D721Med (cell line): ENCODE results near the gene G3BP1.
"Not testable (repeated sequence)": the region's sequence is repeated elsewhere in the genome, so short reads cannot be mapped to it uniquely, and the experiment has no call there.

ENCODE experiments used
- DNase-seq: peaks from one replicate; pipeline ENCODE4 v3.0.0; 2011; ENCODE audit warnings: low spot score; ENCODE audit not compliant: insufficient read length
- FAIRE-seq: peaks from 2 replicates; lab custom pipeline; 2011; peaks lifted over from hg19 to GRCh38; lab: Jason Lieb, UNC
- CTCF ChIP-seq: IDR thresholded peaks from 2 replicates; pipeline ENCODE4 v1.5.1; 2012; ENCODE audit warnings: mild to moderate bottlenecking, control low read depth; ENCODE audit not compliant: insufficient read depth; ENCODE audit errors: missing control alignments

The G3BP1 gene

GRCh38 chr5:151771259-151772028, at the start of gene G3BP1:
Gene G3BP1, plus strand, starts transcription at chr5:151771954. Its CDS starts 14,667 bp downstream, at chr5:151786621.
- FAIRE-seq (peak; percentile 67), DNase-seq (peak; percentile 73)
- TF ChIP-seq CTCF: peak; percentile 19

DNA sequence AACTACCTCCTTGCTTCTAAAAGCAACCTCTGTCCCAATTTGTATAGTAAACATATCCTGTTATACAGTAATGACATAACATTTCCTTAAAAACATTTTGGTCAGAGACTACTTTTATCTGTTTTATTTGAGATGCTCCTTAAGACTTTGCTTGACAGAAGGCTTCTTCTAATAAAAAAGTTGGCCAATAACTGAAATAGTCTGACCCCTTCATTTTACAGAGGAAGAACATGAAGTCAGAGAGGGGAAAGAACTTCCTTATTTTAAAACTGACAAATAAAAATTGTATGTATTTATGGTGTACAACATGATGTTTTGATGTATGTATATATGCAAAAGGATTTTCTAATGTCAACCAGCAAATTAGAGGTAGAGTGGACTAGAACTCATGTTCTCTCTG, 49.2 kb upstream of the G3BP1 start:
- DNase-seq: no peak

DNA sequence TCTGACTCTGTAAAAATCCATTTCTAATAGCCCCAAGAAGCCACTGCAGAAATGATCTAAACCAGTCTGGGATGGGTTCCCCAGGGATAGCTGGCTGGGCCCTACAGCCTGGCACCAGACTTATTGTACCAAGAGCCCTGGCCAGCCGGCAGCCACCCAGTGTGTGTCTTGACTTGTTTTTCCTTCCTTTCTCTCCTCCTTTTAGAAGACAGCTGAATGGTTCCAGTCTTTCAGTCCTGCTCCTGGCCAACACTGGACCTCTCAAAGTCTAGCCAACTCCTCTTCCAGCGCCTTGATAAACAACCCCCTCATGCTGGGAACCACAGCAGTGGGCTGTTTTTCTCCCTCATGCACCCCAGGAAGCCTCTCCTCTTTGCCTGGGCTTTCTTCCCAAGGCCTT, 47.4 kb upstream of the G3BP1 start:
- TF ChIP-seq CTCF: no peak
- DNase-seq: no peak
- no peak for FAIRE-seq

More for the DNA sequence above, 49.2 kb upstream of the G3BP1 start:
- TF ChIP-seq CTCF: no peak
- FAIRE-seq: no peak

DNA sequence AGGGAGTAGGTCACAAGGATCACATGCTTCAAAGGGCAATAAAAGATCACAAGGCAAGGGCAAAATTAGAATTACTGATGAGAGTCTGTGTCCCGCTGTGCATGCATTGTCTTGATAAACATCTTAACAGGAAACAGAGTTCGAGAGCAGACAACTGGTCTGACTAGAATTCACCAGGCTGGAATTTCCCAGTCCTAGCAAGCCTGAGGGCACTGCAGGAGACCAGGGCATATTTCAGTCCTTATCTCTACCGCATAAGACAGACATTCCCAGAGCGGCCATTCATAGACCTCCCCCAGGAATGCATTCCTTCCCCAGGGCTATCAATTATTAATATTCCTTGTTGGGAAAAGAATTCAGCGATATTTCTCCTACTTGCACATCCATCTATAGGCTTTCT, 42.2 kb upstream of the G3BP1 start:
- not testable (repeated sequence) for FAIRE-seq, DNase-seq

DNA sequence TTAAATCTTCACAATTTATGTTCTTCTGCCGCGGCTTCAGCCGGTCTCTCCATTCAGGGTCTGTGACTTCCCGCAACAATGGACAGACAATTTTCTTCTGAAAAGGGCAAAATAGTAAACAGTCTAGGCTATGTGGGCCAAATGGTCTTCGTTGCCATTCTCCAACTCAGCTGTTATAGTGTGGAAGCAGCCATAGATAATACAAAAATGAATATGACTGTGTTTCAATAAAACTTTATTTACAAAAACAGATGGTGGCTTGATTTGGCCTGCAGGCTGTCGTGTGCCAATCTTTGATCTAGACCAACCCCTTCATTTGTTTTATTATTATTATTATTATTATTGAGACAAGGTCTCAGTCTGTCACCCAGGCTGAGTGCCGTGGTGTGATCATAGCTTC, 41.4 kb upstream of the G3BP1 start:
- TF ChIP-seq CTCF: no peak
- no peak for FAIRE-seq

GRCh38 chr5:151733358-151734063, 38.2 kb upstream of the G3BP1 start:
- TF ChIP-seq CTCF: no peak
- DNase-seq (no peak), FAIRE-seq (no peak)

More for the DNA sequence above, 41.4 kb upstream of the G3BP1 start:
- DNase-seq: no peak

- no peak for TF ChIP-seq CTCF
- FAIRE-seq (no peak), DNase-seq (no peak)
Observed at GRCh38 chr5:151734064-151734408, 37.7 kb upstream of the G3BP1 start.
